Colonic mucosa (tissue), 4 donors: Measurements from ENCODE around the gene ESM1. TPM values are rescaled to one million over a fixed set of nuclear protein-coding genes. Genes with fewer than 3 reads are reported as not detected.
"Not testable (repeated sequence)": the region's sequence is repeated elsewhere in the genome, so short reads cannot be mapped to it uniquely, and the experiment has no call there.

Experiments
- DNase-seq: peaks from one replicate; pipeline ENCODE4 v3.0.0-alpha.2; 2020
- H3K27ac ChIP-seq: fragments of 200-600 bp; one replicate; pipeline ENCODE4 v1.8.0; 2021
- H3K27me3 ChIP-seq: fragments of 200-600 bp; one replicate; pipeline ENCODE4 v1.8.0; 2021
- H3K36me3 ChIP-seq: fragments of 200-600 bp; one replicate; pipeline ENCODE4 v1.8.0; 2021
- H3K4me1 ChIP-seq: fragments of 200-600 bp; one replicate; pipeline ENCODE4 v1.8.0; 2021; ENCODE audit warnings: mild to moderate bottlenecking
- H3K4me3 ChIP-seq: fragments of 200-600 bp; one replicate; pipeline ENCODE4 v1.8.0; 2021
- H3K9ac ChIP-seq, 2 donors: one replicate each; pipeline ENCODE4 v1.7.0; 2013; ENCODE audit warnings: control low read depth in 2 of 2, low read depth in 2 of 2, low read length in 2 of 2
- H3K9me3 ChIP-seq: fragments of 200-600 bp; one replicate; pipeline ENCODE4 v1.8.0; 2021
- intact Hi-C: fragments of 100-400 bp; cut with DNase I; formaldehyde crosslinking; loops from one replicate; pipeline ENCODE4 v1.14.1; 2022
- total RNA-seq, 2 donors: library from RNA; stranded (reverse); fragmentation: NEBNext Ultra II Directional in 1 of 2; extraction: Animal tissue kit (Norgen Biotek cat#: 25700) in 1 of 2; gene quantifications; one replicate each; pipeline ENCODE4 v1.2.1, GENCODE V29; 2021
- TF ChIP-seq, protein P1 (sequence below): fragments of 200-600 bp; IDR thresholded peaks from one replicate; pipeline ENCODE4 v1.8.0; 2022; ENCODE audit warnings: antibody characterized with exemption, mild to moderate bottlenecking
- donor health status: healthy.
- donor health status: DM: no; HTN: no; CAD: no.
- donor health status: DM: no; HTN: no; CAD: no.

The ESM1 gene
- total RNA-seq, 2 donors from 2014 or later = 0.29 TPM; not detected in 1

DNA sequence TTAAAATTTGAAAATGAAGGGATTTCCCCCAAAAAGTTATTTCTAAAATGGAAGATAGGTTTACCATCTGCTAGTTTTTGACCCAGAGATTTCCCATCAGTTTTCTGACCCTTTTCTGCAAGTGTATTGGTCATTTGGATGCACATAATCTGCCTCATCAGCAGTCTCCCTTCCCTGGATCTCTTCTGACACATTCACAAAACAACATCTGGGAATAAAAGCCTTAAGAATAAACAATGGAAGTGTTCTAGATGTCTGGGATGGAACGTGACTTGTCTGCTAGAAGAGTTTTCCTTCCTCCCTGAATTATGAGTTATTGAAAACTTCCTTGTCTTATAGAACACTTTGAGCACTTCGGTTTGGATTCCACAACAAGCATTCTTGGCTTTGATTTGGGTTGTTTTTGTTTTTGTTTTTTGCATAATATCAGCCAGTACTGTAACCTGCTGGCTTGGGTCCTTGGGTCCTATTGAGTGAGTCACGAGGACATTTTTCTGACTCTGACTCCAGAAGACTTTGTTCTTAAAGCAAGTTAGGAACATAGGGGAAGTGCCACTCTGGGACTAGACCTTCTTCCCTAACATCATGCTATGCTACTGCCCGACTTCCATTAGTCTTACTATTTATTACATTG, 18.2 kb upstream of the ESM1 start:
- intact Hi-C loops = no loop called here

GRCh38 chr5:55002166-55002565, 16.8 kb upstream of the ESM1 start:
- H3K4me3 ChIP-seq, intact Hi-C loops: not testable (repeated sequence)

More for the DNA sequence above, 18.2 kb upstream of the ESM1 start:
- Histone ChIP-seq H3K9me3 (no peaks in the 10 kb centered on the region), H3K4me3 (no peak overlapping the region), H3K27ac (no peak overlapping the region), H3K9ac (no peak overlapping the region), H3K4me1 (no peaks in the 10 kb centered on the region), H3K27me3 (no peaks in the 10 kb centered on the region), H3K36me3 (no peaks in the 10 kb centered on the region)
- no peak for DNase-seq
- TF ChIP-seq, protein P1, sequence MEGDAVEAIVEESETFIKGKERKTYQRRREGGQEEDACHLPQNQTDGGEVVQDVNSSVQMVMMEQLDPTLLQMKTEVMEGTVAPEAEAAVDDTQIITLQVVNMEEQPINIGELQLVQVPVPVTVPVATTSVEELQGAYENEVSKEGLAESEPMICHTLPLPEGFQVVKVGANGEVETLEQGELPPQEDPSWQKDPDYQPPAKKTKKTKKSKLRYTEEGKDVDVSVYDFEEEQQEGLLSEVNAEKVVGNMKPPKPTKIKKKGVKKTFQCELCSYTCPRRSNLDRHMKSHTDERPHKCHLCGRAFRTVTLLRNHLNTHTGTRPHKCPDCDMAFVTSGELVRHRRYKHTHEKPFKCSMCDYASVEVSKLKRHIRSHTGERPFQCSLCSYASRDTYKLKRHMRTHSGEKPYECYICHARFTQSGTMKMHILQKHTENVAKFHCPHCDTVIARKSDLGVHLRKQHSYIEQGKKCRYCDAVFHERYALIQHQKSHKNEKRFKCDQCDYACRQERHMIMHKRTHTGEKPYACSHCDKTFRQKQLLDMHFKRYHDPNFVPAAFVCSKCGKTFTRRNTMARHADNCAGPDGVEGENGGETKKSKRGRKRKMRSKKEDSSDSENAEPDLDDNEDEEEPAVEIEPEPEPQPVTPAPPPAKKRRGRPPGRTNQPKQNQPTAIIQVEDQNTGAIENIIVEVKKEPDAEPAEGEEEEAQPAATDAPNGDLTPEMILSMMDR = no peak

DNA sequence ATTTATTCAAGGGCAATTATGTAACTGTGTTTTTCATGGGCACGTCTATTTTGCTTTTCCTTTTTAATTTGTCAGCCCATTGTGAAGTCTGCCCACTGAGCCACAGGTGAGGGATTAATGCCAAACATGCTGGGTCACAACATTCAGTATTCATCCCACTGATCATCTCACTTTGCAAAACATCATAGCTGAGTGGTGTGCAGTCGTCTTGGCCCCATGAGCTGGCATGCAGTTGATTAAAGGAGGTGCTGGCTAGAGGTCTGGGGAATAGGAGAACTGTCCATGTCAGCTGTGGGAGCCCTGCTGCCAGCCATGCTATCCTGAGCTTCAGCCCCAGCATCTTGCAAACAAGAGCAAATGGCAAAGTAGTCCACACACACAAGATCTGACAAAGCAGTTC, 11.7 kb upstream of the ESM1 start:
- DNase-seq = no peak
- no peaks in the 10 kb centered on the region for H3K27me3 ChIP-seq
- no peak overlapping the region for H3K27ac ChIP-seq
- H3K9me3 ChIP-seq = no peaks in the 10 kb centered on the region
- TF ChIP-seq, protein P1 = no peak
- no peak overlapping the region for H3K4me3 ChIP-seq
- intact Hi-C loops = no loop called here
- no peaks in the 10 kb centered on the region for H3K4me1 ChIP-seq
- H3K9ac ChIP-seq = no peak overlapping the region
- H3K36me3 ChIP-seq = no peaks in the 10 kb centered on the region

More at GRCh38 chr5:55002166-55002565, 16.8 kb upstream of the ESM1 start:
- H3K27me3 ChIP-seq, H3K9ac ChIP-seq, H3K4me1 ChIP-seq, DNase-seq, H3K9me3 ChIP-seq, H3K36me3 ChIP-seq, H3K27ac ChIP-seq: not testable (repeated sequence)

DNA sequence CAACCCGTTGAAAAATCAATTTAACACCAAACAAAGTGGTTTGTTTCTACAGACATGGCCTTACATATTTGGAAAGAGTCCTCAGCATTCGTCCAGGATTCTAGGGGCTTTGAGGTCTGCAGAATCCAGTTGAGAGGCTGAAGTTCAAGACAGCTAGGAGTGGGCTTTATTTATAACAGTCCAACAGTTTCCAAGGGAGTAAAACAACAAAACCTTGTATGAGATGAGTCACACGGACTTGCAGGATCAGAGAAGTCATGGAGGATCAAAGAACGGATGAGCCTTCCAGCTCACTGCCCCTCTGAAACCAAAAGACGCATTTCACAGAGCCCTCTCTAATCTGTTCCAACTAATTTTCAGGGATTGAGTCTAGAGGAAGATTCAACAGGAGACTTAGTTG, 11.1 kb upstream of the ESM1 start:
- H3K36me3 ChIP-seq = no peaks in the 10 kb centered on the region
- H3K9me3 ChIP-seq = no peaks in the 10 kb centered on the region
- intact Hi-C loops = no loop called here
- H3K9ac ChIP-seq = no peak overlapping the region
- no peaks in the 10 kb centered on the region for H3K4me1 ChIP-seq
- DNase-seq = no peak
- no peaks in the 10 kb centered on the region for H3K27me3 ChIP-seq
- TF ChIP-seq, protein P1 = no peak
- H3K4me3 ChIP-seq = no peak overlapping the region
- H3K27ac ChIP-seq = no peak overlapping the region

DNA sequence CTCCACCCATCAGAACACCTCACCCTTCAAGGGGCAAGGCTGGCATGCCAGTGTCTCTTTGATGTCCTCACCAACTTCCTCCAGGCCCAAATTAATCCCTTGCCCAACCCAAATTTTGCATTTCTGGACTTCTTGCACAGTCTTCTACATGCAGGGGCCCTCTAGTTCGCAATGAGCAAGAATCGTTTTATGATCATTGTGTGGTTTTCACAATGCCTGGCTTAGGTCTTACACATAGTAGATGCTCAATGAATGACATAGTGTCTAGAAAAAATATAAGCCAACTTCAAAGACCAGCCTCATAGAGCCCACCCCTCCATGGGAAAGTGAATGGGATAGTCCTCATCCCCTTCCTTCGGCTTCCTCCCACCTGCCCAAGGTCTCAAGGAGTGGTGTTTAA, 9.8 kb upstream of the ESM1 start:
- Histone ChIP-seq H3K4me3 (no peak overlapping the region), H3K27ac (no peak overlapping the region), H3K27me3 (no peaks in the 10 kb centered on the region), H3K4me1 (no peaks in the 10 kb centered on the region), H3K9me3 (no peaks in the 10 kb centered on the region), H3K36me3 (no peaks in the 10 kb centered on the region), H3K9ac (no peak overlapping the region)
- intact Hi-C loops = no loop called here
- TF ChIP-seq, protein P1 = no peak
- DNase-seq = no peak

DNA sequence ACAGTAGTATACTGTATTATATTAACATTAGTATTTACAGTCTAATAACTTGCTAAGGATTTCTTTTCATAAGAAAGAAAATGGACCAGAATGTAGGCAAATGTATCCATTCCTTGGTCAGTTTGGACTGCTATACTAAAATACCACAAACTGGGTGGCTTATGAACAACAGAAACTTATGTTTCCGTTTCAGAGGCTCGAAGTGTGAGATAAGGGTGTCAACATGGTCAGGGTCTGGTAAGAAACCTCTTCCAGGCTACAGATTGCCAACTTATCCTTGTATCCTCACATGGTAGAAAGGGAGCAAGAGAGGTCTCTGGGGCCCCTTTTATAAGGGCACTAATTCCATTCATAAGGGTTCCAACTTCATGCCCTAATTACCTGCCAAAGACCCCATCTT, 9.2 kb upstream of the ESM1 start:
- no peak for DNase-seq
- Histone ChIP-seq H3K4me1 (no peaks in the 10 kb centered on the region), H3K9me3 (no peaks in the 10 kb centered on the region), H3K36me3 (no peaks in the 10 kb centered on the region), H3K27me3 (no peaks in the 10 kb centered on the region), H3K4me3 (no peak overlapping the region), H3K27ac (no peak overlapping the region), H3K9ac (no peak overlapping the region)
- intact Hi-C loops = no loop called here
- TF ChIP-seq, protein P1 = no peak
